GM20000 (cell line): Measurements from ENCODE around the gene MAFF.
A peak's percentile ranks its signal among the peaks of the same experiment; 100 is the strongest.
"Not testable (repeated sequence)": the region's sequence is repeated elsewhere in the genome, so short reads cannot be mapped to it uniquely, and the experiment has no call there.

Experiments
- DNase-seq: peaks from one replicate; pipeline ENCODE4 v3.0.0; 2012; ENCODE audit warnings: low spot score
- TF ChIP-seq, protein P1 (sequence below): IDR thresholded peaks from 2 replicates; pipeline ENCODE4 v1.5.1; 2012; ENCODE audit warnings: mild to moderate bottlenecking, control low read depth; ENCODE audit errors: extremely low read depth, missing control alignments

The MAFF gene

DNA sequence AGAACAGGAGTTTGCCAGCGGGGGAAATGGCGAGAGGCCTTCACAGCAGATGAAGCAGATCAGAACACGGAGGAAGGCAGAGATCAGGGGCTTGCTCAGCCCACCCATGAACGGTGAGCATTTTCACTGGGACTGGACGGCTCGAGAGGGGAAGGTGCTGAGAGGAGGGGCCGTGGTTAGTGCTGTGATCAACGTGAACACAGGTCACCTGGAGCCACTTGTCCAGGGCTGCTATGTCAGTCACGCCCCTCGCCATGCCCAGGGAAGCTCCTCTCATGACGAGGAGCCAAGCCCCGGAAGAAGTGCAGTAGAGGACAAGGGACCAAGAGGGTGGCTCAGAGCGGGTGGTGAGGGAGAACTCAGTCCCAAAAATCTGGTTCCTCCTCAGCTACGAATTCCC lies 27.2 kb upstream of the MAFF start:
- DNase-seq = no peak
- TF ChIP-seq, protein P1, sequence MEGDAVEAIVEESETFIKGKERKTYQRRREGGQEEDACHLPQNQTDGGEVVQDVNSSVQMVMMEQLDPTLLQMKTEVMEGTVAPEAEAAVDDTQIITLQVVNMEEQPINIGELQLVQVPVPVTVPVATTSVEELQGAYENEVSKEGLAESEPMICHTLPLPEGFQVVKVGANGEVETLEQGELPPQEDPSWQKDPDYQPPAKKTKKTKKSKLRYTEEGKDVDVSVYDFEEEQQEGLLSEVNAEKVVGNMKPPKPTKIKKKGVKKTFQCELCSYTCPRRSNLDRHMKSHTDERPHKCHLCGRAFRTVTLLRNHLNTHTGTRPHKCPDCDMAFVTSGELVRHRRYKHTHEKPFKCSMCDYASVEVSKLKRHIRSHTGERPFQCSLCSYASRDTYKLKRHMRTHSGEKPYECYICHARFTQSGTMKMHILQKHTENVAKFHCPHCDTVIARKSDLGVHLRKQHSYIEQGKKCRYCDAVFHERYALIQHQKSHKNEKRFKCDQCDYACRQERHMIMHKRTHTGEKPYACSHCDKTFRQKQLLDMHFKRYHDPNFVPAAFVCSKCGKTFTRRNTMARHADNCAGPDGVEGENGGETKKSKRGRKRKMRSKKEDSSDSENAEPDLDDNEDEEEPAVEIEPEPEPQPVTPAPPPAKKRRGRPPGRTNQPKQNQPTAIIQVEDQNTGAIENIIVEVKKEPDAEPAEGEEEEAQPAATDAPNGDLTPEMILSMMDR = no peak

DNA sequence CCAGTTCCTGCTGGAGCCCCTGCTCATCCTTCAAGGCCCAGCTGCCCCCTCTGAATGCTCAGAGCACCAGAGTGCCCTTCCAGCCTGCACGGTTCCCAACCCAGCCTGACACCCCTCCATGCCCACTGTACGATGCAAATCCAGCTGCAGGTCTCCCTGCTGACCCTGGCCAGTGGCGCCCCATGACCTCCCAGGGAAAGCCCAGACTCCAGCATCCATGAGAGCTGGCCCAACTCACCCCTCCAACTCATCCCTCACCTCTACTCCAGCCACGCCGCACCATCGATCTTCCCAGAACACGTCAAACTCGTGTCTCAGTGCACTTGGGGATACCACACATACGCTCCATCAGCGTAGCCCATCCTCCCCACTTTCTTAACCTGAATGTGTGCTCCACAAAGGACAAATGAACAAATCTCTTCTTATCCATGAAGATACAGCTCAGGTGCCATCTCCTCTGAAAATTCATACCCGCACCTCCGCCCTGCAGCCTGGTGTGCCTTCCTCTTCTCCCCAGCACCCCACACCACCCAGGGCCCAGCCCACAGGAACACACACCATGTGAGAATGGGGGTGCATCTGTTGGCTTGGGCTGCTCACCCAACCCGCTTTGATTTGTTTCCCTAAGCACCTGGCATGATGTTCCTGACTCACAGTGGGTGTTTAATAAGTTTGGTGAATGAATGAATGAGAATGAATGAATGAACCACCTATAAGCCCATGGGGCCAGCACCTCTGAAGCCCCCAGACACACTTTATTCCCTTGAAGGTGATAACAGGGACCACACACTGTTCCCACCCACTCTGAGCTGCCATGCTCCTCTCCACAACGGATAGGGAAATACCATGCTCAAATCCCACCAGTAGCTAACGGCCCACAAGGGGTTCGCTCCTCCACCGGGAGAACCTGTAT lies 26.3 kb upstream of the MAFF start:
- TF ChIP-seq, protein P1 = no peak
- no peak for DNase-seq

DNA sequence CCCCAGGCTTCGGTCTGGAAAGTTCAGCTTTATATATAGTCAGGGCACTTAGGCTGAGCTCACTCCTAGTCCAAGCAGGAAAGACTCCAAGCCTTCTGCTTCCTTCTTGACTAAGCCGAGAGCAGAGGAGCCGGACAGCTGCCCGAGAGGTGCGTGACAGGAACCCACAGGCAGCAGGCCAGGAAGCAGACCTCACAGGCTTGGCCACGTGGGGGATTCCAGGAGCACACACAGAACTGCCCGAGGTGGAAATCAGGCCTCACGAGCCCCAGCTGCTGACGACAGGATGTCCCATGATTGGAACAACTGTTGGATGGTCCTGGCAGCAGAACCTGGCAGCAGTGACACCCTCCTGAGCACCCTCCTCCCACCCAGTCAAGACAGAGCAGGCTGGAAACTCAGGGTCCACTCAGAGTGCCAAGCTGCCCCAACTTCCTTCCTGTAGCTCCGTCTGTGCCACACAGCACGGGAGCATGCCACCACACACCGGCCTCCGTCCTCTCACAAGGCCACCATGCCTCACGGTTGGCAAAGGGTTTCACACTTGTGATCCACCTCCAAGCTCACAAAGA lies 25.5 kb upstream of the MAFF start:
- peak; percentile 57 for DNase-seq
- TF ChIP-seq, protein P1 = no peak

- TF ChIP-seq, protein P1 = no peak
- no peak for DNase-seq
These were observed 24.8 kb upstream of the MAFF start for GRCh38 chr22:38177044-38177443.

GRCh38 chr22:38177571-38177925 lies 24.2 kb upstream of the MAFF start:
- not testable (repeated sequence) for DNase-seq

DNA sequence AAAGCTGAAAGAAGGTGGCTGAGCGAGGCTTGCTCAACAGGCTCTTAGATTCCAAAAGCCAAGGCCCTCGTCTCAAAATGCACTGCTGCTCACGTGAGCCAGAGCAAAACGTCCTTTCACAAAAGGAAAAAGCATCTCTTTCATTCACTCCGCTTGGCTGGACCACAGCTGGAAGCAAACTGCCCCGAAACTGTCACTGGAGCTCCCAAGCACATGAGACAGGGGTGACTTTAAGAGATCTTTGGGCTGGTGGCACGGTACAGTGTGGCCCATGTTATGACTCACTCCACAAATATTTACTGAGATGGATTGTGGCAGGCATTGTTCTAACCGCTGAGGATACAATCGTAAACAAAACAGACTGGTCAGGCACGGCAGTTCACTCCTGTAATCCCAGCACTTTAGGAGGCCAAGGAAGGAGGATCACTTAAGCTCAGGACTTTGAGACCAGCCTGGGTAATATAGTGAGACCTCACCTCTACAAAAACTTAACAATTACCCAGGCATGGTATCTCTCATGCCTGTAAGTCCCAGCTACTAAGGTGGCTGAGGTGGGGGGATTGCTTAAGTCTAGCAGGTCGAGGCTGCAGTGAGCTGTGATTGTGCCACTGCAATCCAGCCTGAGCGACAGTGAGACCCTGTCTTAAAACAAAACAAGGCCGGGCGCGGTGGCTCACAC lies 23.7 kb upstream of the MAFF start:
- TF ChIP-seq, protein P1 = no peak
- DNase-seq = no peak

- not testable (repeated sequence) for DNase-seq
These were observed 23.2 kb upstream of the MAFF start for GRCh38 chr22:38178605-38178937.

- TF ChIP-seq, protein P1 = no peak
- DNase-seq = peak; percentile 26
These were observed 20.8 kb upstream of the MAFF start for GRCh38 chr22:38180841-38181452.
